ENCODE results near the gene IGFL1.
"Not testable (repeated sequence)": the region's sequence is repeated elsewhere in the genome, so short reads cannot be mapped to it uniquely, and the experiment has no call there.

Gene IGFL1

DNA sequence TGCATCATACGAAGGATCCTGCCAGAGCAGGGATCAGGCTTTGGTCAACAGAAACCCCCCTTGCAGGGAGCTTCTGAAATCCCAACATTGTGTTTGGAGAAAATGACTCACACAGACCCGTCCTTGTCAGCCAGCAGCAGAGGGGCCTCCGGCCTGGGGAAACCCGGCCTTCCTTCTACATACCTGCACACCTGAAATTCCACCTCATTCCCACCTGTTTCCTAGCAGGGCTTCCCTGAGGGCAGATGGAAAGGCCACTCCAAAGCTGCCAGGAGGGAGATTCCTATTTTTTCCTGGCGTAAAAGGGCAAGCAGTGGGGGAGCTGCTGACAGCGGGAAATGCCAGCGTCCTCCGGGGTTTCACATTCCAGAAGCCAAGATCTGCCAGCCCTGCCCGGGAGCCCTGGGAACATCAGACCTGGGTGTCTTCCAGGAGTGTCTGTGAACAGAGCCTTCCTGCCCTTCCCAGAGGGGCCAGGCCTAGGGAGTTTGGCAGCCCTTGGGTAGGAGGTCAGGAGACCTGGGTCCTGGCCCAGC is 3.0 kb upstream of the IGFL1 start:
- no peak for DNase-seq

DNA sequence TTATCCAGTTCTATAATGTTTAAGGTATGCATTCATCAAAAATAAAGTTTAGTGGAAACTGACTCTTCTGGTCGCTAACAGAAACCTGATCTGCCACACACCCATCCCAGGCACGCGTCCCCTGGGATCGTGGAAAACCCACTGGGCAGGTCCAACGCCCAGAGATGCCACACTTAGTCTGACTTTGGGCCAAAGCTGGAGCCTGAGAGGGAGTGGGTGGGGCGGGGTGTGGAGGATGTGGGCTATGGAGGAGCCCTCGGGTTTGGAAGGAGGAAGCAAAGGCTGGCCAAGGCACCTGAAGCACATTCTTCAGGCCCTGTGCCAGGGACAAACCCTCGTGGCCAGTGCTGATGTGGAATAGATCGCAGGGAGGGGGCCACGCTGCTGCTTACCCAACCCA is 2.5 kb downstream of the IGFL1 start:
- DNase-seq: no peak

DNA sequence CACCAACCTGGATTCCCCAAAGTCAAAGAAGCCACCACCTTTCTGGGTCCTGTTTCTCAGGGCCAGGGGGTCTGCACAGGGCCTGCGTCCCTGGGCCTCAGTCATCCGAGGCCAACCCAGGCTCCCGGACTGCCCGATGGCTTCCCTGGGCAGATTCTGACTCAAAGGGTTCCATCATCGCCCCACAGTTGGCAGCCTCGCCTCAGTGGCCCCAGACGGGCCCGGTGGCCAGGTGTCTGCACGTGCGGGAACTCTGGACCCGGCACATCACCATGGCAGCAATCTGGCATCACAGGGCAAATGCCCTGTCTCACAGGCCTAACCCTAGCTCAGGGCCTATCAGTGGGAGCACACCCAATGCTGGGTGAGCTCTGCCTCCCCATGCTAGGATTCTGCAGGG is 2.9 kb downstream of the IGFL1 start:
- no peak for DNase-seq

DNA sequence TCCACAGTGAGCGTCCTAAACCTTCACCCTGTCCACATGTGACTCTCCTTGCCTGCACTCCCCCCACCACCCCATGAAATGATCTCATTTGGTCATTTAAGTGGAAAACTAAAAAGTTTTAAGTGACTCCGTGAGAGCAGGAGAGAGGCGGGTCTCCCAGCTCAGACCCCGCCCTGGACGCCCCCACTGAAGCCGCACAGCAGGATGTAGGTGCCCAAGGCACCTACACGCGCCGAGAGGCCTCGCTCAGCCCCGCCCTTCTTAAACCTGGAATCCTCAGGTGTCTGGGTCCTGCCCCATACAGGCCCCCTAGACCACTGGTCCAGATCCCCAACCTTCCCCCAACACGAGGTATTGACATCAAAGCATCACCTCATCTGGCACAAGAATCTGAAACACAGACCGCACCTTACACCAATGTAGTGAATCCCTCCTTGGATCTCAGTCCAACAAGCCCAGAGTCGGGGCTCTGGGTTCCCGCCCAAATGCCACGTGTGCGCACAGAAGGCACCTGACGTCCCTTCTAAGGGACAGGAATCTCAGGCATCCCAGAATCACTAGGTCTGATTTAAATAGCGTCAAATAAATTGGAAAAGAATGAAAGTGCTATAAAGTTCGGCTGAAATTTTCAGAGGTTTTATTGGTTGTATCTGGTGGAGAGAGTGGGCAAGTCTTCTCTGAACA is 3.5 kb downstream of the IGFL1 start:
- no peak for DNase-seq

DNA sequence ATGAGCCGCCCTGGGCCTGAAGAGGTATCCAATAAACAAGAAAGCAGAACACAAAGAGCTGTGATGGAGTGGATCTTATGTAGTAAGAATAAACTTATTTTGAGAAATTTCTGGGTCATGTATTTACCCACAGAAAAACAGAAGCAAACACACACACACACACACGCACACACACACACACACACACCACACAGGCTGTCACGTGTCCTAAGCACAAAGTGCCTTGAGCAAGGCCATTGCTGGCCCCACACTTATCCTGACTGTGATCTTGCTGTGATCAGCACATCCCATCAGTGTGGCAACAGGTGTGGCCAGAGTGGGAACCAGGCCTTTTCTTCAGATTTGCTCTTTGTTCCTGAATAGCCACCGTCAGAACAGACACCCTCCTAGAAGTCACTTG is 4.3 kb downstream of the IGFL1 start:
- not testable (repeated sequence) for DNase-seq

DNA sequence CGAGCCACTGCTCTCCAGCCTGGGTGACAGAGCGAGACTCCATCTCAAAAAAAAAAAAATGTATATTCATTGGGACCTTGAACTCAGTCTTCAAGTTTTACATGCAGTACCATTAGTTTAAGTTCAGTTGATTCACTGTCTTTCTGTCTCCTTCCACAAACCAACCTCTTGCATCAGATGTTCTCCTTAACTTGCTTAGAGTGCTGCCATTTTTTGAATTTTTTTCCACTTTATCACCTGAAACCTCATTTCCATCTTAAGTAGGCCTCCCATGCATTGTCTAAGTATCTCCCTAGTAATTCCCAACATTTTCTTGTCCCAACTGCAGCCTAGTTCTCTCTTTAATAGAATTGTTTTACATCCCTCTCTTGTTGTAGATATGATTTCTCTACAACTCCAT is 8.6 kb downstream of the IGFL1 start:
- not testable (repeated sequence) for DNase-seq

DNA sequence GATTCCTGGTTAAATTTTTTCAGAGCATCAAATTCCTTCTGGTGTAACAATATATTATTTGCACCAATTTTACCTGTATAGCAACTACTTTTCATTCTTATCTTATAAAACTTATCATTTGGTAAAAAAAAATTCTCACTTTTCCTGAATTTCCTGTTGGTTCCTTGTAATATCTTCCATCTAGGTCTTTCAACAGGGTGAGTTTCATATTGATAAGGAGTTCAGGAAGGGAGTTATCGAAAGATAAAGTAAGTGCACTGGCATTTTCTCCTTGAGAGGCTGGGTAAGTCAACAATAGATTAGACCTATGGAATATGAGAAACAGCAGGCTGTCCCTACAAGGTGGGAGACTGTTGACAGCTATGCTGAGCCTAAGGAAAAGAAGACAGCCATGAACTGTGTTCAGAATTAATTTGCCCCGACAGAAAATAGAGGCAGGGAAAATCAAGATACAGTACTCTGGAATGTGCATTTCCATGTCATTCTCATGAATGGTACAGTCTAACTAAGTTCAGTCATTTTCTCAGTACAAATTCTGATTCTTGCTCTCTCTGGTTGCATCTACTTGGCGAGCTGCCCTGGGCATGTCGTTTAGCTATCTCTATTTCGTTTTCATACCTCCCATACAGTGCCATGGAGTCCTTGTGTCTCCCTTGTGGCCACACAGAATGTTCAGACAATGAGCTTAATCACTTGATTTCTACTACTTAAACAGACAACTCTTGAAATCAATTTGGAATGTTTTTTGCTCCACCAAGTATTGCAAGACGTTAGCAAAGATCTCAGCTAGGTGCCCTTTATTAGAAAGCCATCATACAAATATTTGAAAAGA is 9.9 kb downstream of the IGFL1 start:
- no peak for DNase-seq

DNA sequence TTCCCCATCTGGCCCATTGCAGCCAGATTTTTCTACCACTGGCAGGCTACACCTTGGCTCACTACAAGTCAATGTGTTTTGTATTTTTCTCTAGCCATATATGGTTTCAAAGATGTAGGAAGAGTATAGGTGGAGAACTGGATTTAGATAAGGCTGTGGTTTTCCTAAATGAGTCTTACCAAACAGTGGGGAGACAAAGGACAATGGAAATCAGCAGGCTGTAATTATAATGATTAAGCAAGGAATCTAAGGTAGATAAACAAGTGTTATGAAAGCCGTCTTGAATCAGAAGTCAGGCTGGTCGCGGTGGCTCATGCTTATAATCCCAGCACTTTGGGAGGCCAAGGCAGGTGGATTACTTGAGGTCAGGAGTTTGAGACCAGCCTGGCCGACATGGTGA is 11.2 kb downstream of the IGFL1 start:
- no peak for DNase-seq

DNA sequence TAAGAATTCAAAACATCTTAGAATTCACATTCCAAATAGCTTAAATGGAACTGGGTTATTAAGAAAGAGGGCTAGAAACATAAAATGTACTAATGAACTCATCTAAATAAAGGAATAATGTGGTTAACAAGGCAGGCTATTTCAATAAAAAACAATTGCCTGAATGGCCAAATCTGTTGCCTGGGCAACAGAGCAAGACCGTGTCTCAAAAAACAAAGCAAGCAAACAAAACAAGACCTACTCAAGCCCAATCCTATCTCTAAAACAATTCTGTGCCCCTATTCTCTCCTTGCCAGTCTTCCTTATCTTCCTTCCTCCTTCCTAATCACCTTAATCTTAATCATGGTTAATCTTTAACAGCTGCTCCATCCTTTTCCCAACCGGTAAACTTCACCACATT is 12.1 kb downstream of the IGFL1 start:
- DNase-seq: no peak

DNA sequence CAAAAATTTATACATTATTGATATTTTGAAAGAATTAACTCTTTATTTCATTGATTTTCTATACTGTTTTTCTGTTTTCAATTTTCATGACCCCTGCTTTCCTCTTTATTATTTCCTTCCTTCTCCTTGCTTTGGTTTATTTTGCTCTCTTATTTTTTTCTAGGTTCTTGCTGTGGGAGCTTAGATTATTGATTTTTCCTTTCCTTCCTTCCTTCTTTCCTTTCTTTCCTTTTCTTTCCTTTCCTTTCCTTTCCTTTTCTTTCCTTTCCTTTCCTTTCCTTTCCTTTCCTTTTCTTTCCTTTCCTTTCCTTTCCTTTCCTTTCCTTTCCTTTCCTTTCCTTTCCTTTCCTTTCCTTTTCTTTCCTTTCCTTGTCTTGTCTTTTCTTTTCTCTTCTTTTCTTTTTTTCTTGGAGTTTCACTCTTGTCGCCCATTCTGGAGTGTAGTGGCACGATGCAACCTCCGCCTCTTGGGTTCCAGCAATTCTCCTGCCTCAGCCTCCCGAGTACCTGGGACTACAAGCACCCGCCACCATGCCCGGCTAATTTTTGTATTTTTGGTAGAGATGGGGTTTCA is 13.6 kb downstream of the IGFL1 start:
- not testable (repeated sequence) for DNase-seq

DNA sequence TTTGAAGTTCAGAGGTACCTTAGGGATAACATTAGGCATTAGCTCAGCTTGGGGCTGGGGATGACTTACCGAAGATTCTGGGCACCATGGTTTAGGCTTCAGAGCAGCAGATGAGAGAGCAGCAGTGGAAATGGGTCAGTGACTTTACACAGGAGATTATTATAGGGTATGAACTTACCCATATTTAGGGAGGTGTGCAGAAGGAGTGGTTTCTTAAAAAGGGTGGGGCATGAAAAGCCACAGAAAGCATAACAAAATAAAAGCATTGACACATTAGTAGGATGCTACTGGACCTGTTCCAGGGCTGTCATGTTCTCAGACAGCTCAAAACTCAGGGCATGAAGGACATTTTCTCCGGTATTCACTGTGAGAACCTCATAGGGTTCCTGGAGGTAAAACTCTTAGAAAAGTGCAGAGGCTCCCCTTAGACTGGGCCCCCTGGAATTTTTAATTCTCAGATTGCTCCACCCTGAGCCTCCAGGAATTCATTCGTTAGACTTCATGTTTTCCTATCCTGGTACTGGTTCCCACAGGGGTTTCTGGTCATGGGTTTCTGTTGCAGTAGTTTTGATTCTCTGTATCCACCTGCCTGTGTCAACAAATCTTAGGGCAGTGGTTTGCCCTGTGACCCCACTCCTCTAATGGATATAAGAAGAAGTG is 20.7 kb downstream of the IGFL1 start:
- no peak for DNase-seq

DNA sequence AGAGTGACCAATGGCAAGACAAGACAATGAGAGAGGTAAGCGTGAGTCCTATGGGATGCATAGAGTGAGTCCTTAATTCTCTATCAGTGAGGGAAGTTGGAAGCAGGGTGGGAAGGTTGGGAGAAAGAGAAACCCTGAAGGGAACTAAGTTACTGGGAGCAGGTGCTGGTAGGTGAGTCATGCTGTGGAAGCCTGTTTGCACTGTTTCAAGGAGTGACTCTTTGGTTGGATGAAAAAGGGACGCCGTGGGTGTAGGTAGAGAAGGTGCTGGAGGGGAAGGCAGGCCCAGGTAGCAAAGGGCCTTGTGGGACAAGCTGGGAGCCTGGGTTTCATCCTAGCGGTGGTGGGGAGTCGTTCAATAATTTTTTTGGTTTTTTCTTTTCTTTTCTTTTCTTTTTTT is 21.9 kb downstream of the IGFL1 start:
- DNase-seq: no peak

DNA sequence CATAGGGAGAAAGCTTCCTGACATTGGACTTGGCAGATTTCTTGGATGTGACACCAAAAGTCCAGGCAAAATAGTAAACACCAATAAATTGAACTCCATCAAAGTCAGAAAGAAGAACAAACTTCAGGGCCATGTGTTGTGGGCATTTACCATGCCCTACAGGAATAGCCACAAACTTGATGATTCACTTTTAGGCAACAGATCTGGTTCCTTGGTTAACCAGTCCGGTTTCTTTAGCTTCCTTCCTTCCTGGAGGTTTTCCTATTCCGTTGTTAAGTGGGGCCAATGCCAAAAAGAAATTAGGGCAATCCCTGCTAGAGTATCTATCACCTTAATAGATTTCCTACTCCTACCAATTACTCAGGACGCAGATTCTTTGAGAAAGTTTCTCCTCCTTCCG is 25.2 kb downstream of the IGFL1 start:
- DNase-seq: no peak

DNA sequence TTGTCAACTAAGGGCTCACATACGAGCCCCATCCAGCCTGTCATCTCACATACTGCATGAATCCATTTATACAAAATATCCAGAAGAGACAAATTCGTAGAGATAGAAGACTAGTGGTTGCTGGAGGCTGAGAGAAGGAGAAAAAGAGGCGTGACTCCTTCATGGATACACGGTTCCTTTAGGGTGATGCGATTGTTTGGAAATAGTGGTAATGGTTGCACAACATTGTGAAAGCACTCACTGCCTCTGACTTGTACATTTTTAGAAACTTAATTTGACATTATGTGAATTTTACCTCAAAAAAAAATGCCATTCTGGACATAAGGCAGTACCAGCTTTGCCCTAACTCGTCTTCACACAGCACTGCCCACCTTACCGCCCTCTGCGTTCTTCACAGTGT is 27.3 kb downstream of the IGFL1 start:
- no peak for DNase-seq

DNA sequence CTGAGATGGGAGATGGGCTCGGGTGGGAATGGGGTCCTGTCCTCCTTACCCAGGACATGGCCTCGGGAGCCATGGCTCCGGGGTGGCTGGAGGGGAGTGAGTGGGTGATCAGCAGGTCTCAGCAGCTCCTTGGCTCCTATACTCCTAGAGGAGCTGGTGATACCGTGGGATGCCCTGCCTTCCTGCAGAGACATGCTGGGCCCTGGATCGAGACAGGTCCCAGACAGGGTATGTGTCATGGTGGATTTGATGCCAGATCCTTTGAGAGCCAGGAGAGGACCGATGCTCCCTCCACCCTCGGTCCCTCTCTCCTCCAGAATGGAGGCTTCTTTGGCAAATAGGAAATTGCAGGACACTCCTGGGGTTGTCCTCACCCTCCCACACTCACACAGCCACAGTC is 32.0 kb downstream of the IGFL1 start:
- DNase-seq: not testable (repeated sequence)

DNA sequence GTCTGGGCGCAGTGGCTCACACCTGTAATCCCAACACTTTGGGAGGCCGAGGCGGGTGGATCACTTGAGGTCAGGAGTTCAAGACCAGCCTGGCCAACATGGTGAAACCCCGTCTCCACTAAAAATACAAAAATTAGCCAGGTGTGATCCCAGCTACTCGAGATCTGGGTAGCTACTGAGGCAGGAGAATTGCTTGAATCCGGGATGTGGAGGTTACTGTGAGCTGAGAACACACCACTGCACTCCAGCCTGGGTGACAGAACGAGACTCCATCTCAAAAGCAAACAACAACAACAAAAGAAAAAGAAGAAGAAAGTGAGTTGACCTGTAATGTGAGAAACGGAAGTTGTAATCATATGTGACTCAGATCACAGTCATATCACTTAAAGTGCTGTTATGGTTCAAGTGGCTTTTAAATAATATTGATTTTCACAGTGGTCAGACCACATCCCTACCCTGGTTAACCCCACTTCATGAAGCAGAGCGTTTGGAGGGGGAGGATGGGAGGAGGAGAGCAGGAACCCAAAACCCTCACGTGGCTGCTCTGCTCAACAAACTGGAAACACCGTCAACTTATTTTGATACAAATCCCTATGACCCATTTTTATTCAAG is 33.2 kb downstream of the IGFL1 start:
- peak; percentile 54 for DNase-seq

DNA sequence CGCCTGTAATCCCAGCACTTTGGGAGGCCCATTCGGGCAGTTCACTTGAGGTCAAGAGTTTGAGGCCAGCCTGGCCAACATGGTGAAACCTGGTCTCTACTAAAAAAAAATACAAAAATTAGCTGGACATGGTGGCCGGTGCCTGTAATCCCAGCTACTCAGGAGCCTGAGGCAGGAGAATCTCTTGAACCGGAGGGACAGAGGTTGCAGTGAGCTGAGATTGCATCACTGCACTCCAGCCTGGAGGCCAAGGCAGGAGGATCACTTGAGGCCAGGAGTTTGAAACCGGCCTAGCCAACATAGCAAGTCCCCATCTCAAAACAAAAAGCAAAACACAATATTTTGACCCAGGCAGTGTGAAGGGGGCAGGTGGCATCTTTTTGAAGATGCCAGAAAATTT is 35.3 kb downstream of the IGFL1 start:
- not testable (repeated sequence) for DNase-seq

DNA sequence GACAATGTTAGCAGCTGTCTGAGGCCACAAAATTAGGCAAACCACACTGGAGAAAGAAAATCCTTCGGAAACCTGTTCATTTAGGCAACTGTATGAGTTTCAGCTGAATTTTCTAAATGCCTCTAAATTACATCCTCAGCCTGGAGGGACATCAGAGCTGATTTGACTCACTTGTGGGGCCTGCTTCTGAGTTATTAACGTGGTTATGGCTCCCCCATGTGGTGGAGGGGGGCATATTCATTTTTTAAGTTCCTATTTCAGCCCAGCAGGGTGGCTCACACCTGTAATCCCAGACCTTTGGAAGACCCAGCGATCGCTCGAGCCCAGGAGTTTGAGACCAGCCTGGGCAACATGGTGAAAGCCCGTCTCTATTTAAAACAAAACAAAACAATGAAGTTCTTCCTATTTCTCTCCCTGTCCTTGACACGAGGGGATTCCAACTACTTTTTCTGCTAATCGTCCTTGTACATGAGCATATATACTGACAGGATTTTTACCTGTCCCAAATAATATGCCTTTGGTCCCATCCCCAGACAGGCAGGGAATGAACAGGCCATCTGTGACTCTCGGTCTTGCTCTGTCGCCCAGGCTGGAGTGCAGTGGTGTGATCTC is 35.8 kb downstream of the IGFL1 start:
- peak; percentile 55 for DNase-seq

DNA sequence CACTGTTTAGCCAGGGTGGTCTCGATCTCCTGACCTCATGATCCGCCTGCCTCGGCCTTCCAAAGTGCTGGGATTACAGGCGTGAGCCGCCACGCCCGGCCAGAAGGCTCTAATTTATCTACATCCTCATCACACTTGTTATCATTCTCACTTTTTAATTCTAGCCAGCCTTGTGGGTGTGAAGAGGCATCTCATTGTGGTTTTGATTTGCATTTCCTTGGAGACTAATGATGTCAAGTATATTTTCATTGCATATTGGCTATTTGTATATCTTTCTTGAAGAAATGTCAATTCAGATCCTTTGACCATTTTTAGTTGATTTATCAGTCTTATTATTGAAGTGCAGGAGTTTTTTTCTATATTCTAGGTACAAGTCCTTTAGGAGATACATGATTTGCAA is 39.6 kb downstream of the IGFL1 start:
- DNase-seq: no peak

DNA sequence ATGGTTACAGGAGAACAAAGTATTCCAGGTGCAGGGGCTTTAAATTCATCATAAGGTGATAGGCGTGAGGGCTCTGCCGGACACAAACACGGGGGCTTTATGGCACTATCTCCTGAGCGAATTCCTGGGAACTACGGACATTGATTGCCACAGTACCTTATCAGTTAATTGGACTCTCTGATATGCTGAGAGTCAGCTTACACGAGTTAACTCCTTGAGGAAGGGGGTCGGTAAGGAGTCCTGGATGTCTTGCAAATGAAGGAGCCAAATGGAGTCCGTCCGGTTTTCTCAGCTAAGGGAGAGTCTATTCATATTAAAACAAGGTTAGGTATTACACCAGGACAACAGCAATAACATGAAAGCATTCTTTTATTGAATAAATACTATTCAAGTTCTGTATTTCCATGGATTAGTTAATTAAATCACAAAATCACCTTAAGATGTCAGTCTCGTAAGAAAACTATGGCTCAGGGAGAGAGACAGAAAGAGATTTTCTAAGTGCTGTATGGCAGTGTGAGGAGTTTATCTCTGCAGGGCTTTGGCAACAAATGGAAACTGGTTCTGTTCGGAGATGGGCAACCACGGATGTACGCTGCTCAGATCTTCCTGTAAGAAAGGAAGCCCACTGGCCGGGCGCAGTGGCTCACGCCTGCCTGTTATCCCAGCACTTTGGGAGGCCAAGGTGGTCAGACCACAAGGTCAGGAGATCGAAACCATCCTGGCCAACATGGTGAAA is 41.1 kb downstream of the IGFL1 start:
- no peak for DNase-seq

DNA sequence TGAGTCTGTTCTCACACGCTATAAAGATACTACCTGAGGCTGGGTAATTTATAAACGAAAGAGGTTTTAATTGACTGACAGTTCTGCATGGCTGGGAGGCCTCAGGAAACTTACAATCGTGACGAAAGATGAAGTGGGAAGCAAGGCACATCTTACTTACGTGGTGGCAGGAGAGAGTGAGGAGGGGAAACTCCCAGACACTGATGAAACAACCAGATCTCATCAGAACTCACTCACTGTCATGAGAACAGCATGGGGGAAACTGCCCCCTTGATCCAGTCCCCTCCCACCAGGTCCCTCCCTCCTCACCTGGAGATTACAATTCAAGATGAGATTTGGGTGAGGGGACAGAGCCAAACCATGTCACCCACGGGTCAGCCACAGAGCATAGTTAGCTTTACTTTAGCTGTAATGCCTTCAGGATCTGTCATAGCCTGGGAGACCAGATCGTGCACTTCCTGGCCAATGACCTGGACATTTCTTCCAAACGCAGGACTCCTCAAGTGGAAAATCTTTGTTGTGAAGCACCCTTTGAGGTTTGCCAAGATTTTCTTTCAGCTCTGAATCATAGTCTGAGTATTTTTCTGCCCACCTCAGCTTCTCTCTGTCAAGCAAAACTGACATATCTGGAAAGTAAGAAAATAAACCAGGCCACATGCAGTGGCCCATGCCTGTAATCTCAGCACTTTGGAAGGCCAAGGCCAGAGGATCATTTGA is 42.1 kb downstream of the IGFL1 start:
- DNase-seq: no peak
